Endothelial cell (in vitro differentiated cells): Measurements from ENCODE around the gene UQCRQ. TPM values are rescaled to one million over a fixed set of nuclear protein-coding genes. Genes with fewer than 3 reads are reported as not detected.

Source experiments
- DNase-seq: peaks from one replicate; pipeline ENCODE4 v3.0.0; 2021; ENCODE audit warnings: low spot score
- H3K27ac Mint-ChIP-seq: one replicate; pipeline ENCODE4 v1.8.0; 2021; ENCODE audit warnings: mixed read lengths, inconsistent platforms; ENCODE audit not compliant: unreplicated experiment
- H3K27me3 Mint-ChIP-seq: one replicate; pipeline ENCODE4 v1.8.0; 2021; ENCODE audit warnings: mild to moderate bottlenecking, moderate library complexity, mixed read lengths, inconsistent platforms; ENCODE audit not compliant: unreplicated experiment
- H3K36me3 Mint-ChIP-seq: one replicate; pipeline ENCODE4 v1.8.0; 2021; ENCODE audit warnings: mild to moderate bottlenecking, low read depth, mixed read lengths, inconsistent platforms; ENCODE audit not compliant: unreplicated experiment
- H3K4me1 Mint-ChIP-seq: one replicate; pipeline ENCODE4 v1.8.0; 2021; ENCODE audit warnings: mild to moderate bottlenecking, mixed read lengths, inconsistent platforms; ENCODE audit not compliant: unreplicated experiment
- H3K4me3 Mint-ChIP-seq: one replicate; pipeline ENCODE4 v1.8.0; 2021; ENCODE audit warnings: mild to moderate bottlenecking, mixed read lengths, inconsistent platforms; ENCODE audit not compliant: unreplicated experiment
- H3K9me3 Mint-ChIP-seq: one replicate; pipeline ENCODE4 v1.8.0; 2021; ENCODE audit warnings: mixed read lengths, inconsistent platforms; ENCODE audit not compliant: unreplicated experiment
- CTCF ChIP-seq: fragments of 200-600 bp; sonication (generic); IDR thresholded peaks from one replicate; pipeline ENCODE4 v1.5.0; 2021; ENCODE audit warnings: antibody characterized with exemption; ENCODE audit not compliant: unreplicated experiment
- total RNA-seq: library from RNA; stranded (reverse); fragmentation: NEBNext Ultra II Directional; extraction: Animal tissue kit (Norgen Biotek cat#: 25700); gene quantifications from one replicate; pipeline ENCODE4 v1.2.1, GENCODE V29; 2021; ENCODE audit not compliant: unreplicated experiment

Gene UQCRQ
- total RNA-seq, 1 donor from 2014 or later = 152 TPM

GRCh38 chr5:132901730-132902129 is 35.3 kb downstream of the UQCRQ start:
- peaks cover 29% of the 10 kb centered on the region for H3K36me3 Mint-ChIP-seq
- peaks cover 8% of the 10 kb centered on the region for H3K4me1 Mint-ChIP-seq

GRCh38 chr5:132905938-132906337 is 39.5 kb downstream of the UQCRQ start:
- H3K36me3 Mint-ChIP-seq = peaks cover 18% of the 10 kb centered on the region
- H3K4me1 Mint-ChIP-seq = peaks cover 13% of the 10 kb centered on the region
- no peak for DNase-seq
- H3K4me3 Mint-ChIP-seq = no peak overlapping the region
- H3K9me3 Mint-ChIP-seq = no peaks in the 10 kb centered on the region
- H3K27ac Mint-ChIP-seq = no peak overlapping the region
- peak; percentile 40 for TF ChIP-seq CTCF
- no peaks in the 10 kb centered on the region for H3K27me3 Mint-ChIP-seq

More at GRCh38 chr5:132901730-132902129, 35.3 kb downstream of the UQCRQ start:
- Mint-ChIP-seq H3K27ac (no peak overlapping the region), H3K27me3 (no peaks in the 10 kb centered on the region), H3K4me3 (no peak overlapping the region), H3K9me3 (no peaks in the 10 kb centered on the region)
- DNase-seq = no peak
- TF ChIP-seq CTCF = no peak

GRCh38 chr5:132907161-132907560 is 40.7 kb downstream of the UQCRQ start:
- H3K4me3 Mint-ChIP-seq = no peak overlapping the region
- TF ChIP-seq CTCF = no peak
- DNase-seq = no peak
- H3K9me3 Mint-ChIP-seq = no peaks in the 10 kb centered on the region
- H3K4me1 Mint-ChIP-seq = peaks cover 13% of the 10 kb centered on the region
- peaks cover 22% of the 10 kb centered on the region for H3K36me3 Mint-ChIP-seq
- H3K27me3 Mint-ChIP-seq = no peaks in the 10 kb centered on the region
- no peak overlapping the region for H3K27ac Mint-ChIP-seq

GRCh38 chr5:132909702-132910101 is 43.3 kb downstream of the UQCRQ start:
- H3K27me3 Mint-ChIP-seq = no peaks in the 10 kb centered on the region
- peaks cover 13% of the 10 kb centered on the region for H3K4me1 Mint-ChIP-seq
- no peak for DNase-seq
- TF ChIP-seq CTCF = no peak
- H3K27ac Mint-ChIP-seq = no peak overlapping the region
- no peaks in the 10 kb centered on the region for H3K9me3 Mint-ChIP-seq
- H3K4me3 Mint-ChIP-seq = no peak overlapping the region
- peaks cover 18% of the 10 kb centered on the region for H3K36me3 Mint-ChIP-seq

GRCh38 chr5:132915681-132916080 is 49.2 kb downstream of the UQCRQ start:
- Mint-ChIP-seq H3K27me3 (no peaks in the 10 kb centered on the region), H3K36me3 (peaks cover 19% of the 10 kb centered on the region), H3K9me3 (no peaks in the 10 kb centered on the region), H3K4me1 (no peaks in the 10 kb centered on the region), H3K27ac (no peak overlapping the region), H3K4me3 (no peak overlapping the region)
- TF ChIP-seq CTCF = no peak
- no peak for DNase-seq
